ENCODE results near the gene B2M. TPM values are rescaled to one million over a fixed set of nuclear protein-coding genes. Genes with fewer than 3 reads are reported as not detected.
A peak's percentile ranks its signal among the peaks of the same experiment; 100 is the strongest.
"Not testable (repeated sequence)": the region's sequence is repeated elsewhere in the genome, so short reads cannot be mapped to it uniquely, and the experiment has no call there.

B2M gene
- total RNA-seq, 1 experiment from 2014 or later, result 81.0 TPM

- Histone ChIP-seq H2BK15ac (ENCODE audit: low read depth, low read length) (no peak overlapping the region), H3K79me2 (ENCODE audit: insufficient read depth, low read length) (no peaks in the 10 kb centered on the region; the same call in 1 of the 2 replicates), H3K79me1 (ENCODE audit: insufficient read depth, low read depth, low read length, poor library complexity, severe bottlenecking) (no peaks in the 10 kb centered on the region), H2BK120ac (ENCODE audit: low read depth, low read length, poor library complexity, severe bottlenecking) (no peak overlapping the region), H3K23ac (ENCODE audit: insufficient read length, low read depth, low read length) (no peak overlapping the region), H3K4me2 (ENCODE audit: insufficient read depth, insufficient read length, low read length) (no peak overlapping the region), H2AK5ac (ENCODE audit: insufficient read length, low read length) (no peak overlapping the region), H3K23me2 (ENCODE audit: insufficient read length, low read depth, low read length, poor library complexity, severe bottlenecking) (no peaks in the 10 kb centered on the region), H3K27ac (ENCODE audit: insufficient read length, low read depth, low read length) (no peak overlapping the region), H3K9ac (ENCODE audit: extremely low read depth, insufficient read length, low read length) (no peak overlapping the region), H3K56ac (ENCODE audit: insufficient read length, low read depth, low read length) (no peak overlapping the region), H3K9me3 (ENCODE audit: control insufficient read depth, low read depth, low read length) (no peaks in the 10 kb centered on the region), H4K91ac (ENCODE audit: insufficient read length, low read depth, low read length) (no peak overlapping the region), H3K27me3 (ENCODE audit: insufficient read depth, low read length) (no peaks in the 10 kb centered on the region), H3K14ac (ENCODE audit: insufficient read depth, low read length) (no peak overlapping the region), H2BK20ac (ENCODE audit: low read depth, low read length, poor library complexity, severe bottlenecking) (no peak overlapping the region), H2BK12ac (ENCODE audit: insufficient read length, low read depth, low read length) (no peak overlapping the region), H3K18ac (ENCODE audit: insufficient read length, low read depth, low read length) (no peak overlapping the region), H4K5ac (ENCODE audit: insufficient read length, low read depth, low read length) (no peak overlapping the region), H4K8ac (replicated peaks; ENCODE audit: insufficient read length, low read depth, low read length) (no peak overlapping the region), H3T11ph (ENCODE audit: low read length) (no peak overlapping the region), H3K4ac (ENCODE audit: low read depth, low read length) (no peak overlapping the region), H2AFZ (ENCODE audit: low read length) (no peak overlapping the region), H2BK5ac (ENCODE audit: insufficient read length, low read length) (no peak overlapping the region), H3K4me1 (ENCODE audit: insufficient read depth, low read length) (peaks cover 8% of the 10 kb centered on the region; the same call in 1 of the 2 replicates), H4K20me1 (ENCODE audit: control insufficient read depth, insufficient read depth, insufficient read length) (no peaks in the 10 kb centered on the region)
- DNase-seq, result no peak
- peaks cover 30% of the 10 kb centered on the region in 2 experiments for H3K4me1 Mint-ChIP-seq
- peaks cover 8% of the 10 kb centered on the region for H3K27me3 Mint-ChIP-seq (ENCODE audit: low read depth)
- H3K4me3 Mint-ChIP-seq, result no peak overlapping the region
- peaks cover 3 to 7% of the 10 kb centered on the region in 2 experiments; a peak in 4 of 5 replicates for H3K9me3 Mint-ChIP-seq
- H3K27ac Mint-ChIP-seq, result peak overlapping the region in 1 of 3 experiments; percentile 6; a peak in 2 of 7 replicates
- H3K36me3 Mint-ChIP-seq (ENCODE audit: insufficient read depth in 1 of 3, low read depth in 3 of 3), result peaks cover 0 to 10% (median 5%) of the 10 kb centered on the region in 3 experiments; a peak in 5 of 7 replicates
- no CpG with 5 or more reads among the region's 2 CpGs for WGBS (ENCODE audit: extremely low coverage, insufficient read length, low lambda C conversion rate)
- TF ChIP-seq CTCF (conservative IDR thresholded peaks at IDR 0.05), result no peak
Observed at GRCh38 chr15:44682211-44682610, 29.1 kb upstream of the B2M start.

DNA sequence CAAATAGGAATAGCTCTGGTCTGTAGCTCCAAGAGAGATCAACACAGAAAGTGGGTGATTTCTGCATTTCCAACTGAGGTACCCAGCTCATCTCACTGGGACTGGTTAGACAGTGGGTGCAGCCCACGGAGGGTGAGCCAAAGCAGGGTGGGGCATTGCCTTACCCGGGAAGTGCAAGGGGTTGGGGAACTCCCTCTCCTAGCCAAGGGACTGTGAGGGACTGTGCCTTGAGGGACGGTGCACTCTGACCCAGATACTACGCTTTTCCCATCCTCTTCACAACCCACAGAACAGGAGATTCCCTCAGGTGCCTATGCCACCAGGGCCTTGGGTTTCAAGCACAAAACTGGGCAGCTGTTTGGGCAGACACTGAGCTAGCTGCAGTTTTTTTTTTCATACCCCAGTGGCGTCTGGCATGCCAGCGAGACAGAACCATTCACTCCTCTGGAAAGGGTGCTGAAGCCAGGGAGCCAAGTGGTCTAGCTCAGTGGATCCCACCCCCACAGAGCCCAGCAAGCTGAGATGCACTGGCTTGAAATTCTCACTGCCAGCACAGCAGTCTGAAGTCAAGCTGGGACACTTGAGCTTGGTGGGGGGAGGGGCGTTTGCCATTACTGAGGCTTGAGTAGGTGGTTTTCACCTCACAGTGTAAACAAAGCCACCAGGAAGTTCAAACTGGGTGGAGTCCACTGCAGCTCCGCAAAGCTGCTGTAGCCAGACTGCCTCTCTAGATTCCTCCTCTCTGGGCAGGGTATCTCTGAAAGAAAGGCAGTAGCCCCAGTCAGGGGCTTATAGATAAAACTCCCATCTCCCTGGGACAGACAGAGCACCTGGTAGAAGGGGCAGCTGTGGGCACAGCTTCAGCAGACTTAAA lies 28.3 kb upstream of the B2M start:
- not testable (repeated sequence) for H4K8ac ChIP-seq (replicated peaks; ENCODE audit: insufficient read length, low read depth, low read length); H3K79me2 ChIP-seq (ENCODE audit: insufficient read depth, low read length); H3K27ac ChIP-seq (ENCODE audit: insufficient read length, low read depth, low read length); H3T11ph ChIP-seq (ENCODE audit: low read length); H4K20me1 ChIP-seq (ENCODE audit: control insufficient read depth, insufficient read depth, insufficient read length); H2AK5ac ChIP-seq (ENCODE audit: insufficient read length, low read length); H2BK15ac ChIP-seq (ENCODE audit: low read depth, low read length); H3K27me3 ChIP-seq (ENCODE audit: insufficient read depth, low read length); H4K5ac ChIP-seq (ENCODE audit: insufficient read length, low read depth, low read length); H3K4ac ChIP-seq (ENCODE audit: low read depth, low read length); H3K9ac ChIP-seq (ENCODE audit: extremely low read depth, insufficient read length, low read length); H2AFZ ChIP-seq (ENCODE audit: low read length); H3K4me1 ChIP-seq (ENCODE audit: insufficient read depth, low read length); H2BK12ac ChIP-seq (ENCODE audit: insufficient read length, low read depth, low read length); H3K4me2 ChIP-seq (ENCODE audit: insufficient read depth, insufficient read length, low read length); H2BK20ac ChIP-seq (ENCODE audit: low read depth, low read length, poor library complexity, severe bottlenecking); H3K9me3 ChIP-seq (ENCODE audit: control insufficient read depth, low read depth, low read length); H3K56ac ChIP-seq (ENCODE audit: insufficient read length, low read depth, low read length); H3K23ac ChIP-seq (ENCODE audit: insufficient read length, low read depth, low read length); H3K18ac ChIP-seq (ENCODE audit: insufficient read length, low read depth, low read length); H3K27me3 Mint-ChIP-seq (ENCODE audit: low read depth); H3K79me1 ChIP-seq (ENCODE audit: insufficient read depth, low read depth, low read length, poor library complexity, severe bottlenecking); H2BK5ac ChIP-seq (ENCODE audit: insufficient read length, low read length); H3K23me2 ChIP-seq (ENCODE audit: insufficient read length, low read depth, low read length, poor library complexity, severe bottlenecking)
- Mint-ChIP-seq H3K27ac (peak overlapping the region; percentile 23 to 74 (median 55); a peak in 4 of 7 replicates), H3K36me3 (ENCODE audit: insufficient read depth in 1 of 3, low read depth in 3 of 3) (peaks cover 0 to 13% (median 5%) of the 10 kb centered on the region in 3 experiments; a peak in 5 of 7 replicates), H3K4me3 (peak overlapping the region; percentile 30 to 41; a peak in 3 of 5 replicates), H3K4me1 (peaks cover 30% of the 10 kb centered on the region in 2 experiments), H3K9me3 (peaks cover 9 to 13% of the 10 kb centered on the region in 2 experiments)
- Histone ChIP-seq H2BK120ac (ENCODE audit: low read depth, low read length, poor library complexity, severe bottlenecking) (peak overlapping the region; percentile 88), H4K91ac (ENCODE audit: insufficient read length, low read depth, low read length) (peak overlapping the region; percentile 75), H3K14ac (ENCODE audit: insufficient read depth, low read length) (peak overlapping the region; percentile 63; the same call in 1 of the 2 replicates)
- peak; percentile 82 for DNase-seq
- WGBS (ENCODE audit: extremely low coverage, insufficient read length, low lambda C conversion rate), result no CpG with 5 or more reads among the region's 8 CpGs
